HG03095 (cell line): ENCODE results near the gene GALNT10.
A peak's percentile ranks its signal among the peaks of the same experiment; 100 is the strongest.

Experiments used
- ATAC-seq: cut with Tn5 transposase; IDR thresholded peaks from one replicate; pipeline ENCODE4 v1.9.1; 2021; ENCODE audit warnings: moderate library complexity; ENCODE audit not compliant: unreplicated experiment

Gene GALNT10

DNA sequence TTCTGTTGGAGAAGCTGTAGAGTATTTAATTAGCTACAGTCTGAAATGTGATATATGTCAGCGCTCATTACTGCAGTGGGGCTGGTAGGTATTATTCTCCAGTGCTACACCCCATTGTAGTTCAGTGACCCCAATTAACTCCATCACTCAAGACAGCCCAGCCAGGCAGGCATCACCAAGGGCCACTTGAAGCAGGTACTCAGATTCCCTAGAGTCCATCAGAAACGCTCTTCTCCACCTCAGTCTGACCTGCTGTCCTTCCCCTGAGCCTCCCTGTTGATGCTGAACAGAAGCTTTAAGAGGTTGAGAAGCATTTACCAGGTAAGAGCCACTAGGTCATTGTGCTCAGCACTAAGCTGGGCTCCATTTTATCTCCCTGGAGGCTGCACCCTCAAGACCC, 71.8 kb downstream of the GALNT10 start:
- ATAC-seq: no peak

DNA sequence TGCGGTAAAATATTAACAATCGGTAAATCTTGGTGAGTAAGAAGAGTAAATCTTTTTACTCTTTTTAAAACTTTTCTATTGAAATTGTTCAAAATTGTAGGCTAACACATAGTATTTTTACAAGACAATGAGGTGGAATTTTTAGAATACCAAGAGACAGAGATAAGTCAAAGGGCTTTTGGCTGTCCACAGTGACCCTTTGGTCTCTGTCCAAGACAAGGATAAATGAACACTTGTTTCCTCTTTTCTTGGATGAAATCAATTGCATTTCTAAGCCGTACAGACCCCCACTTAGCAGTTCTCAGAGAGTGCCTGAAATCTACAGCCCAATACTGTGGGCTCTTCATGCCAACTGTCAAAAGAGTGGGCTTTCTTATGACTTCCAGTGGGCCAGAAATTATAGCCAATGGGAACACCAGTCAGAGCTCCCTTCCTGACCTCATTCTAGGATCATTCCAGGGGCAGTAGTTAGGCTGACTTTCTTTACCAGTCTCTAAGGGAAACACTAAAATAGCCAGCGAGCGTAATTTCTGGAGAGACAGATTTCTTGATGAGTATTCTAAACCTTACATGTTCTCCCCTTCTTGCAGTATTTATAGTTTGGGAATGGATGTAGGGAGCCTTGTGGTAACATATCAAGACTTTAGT, 74.1 kb downstream of the GALNT10 start:
- ATAC-seq: no peak

DNA sequence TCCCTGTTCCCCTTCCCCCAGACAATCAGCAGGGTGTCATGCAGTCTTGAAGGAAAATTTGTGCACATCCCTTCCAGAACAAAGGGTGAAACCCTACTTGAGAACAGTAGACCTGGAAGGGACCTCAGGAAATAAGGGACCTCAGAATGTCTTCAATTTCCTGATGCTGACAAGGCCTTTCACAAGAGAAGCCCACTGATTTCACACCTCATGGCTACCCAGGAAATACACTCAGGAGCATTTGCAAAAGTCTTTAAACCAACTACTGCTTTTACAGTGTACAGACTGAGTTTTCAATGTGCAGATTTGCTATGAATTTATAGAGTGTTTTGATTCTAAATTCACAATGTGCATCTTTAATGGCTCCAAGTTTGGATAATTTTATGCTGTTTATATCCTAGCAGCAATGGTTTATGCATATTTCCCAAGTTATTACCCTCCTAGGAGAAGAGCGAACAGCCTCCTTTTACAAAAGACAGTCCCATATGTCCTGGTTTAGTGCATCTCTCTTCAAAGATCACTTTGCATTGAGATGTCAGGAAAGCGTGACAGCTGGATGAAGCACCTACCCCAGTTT, 74.8 kb downstream of the GALNT10 start:
- no peak for ATAC-seq

- ATAC-seq: no peak
Observed at GRCh38 chr5:154267516-154267915, 77.0 kb downstream of the GALNT10 start.

DNA sequence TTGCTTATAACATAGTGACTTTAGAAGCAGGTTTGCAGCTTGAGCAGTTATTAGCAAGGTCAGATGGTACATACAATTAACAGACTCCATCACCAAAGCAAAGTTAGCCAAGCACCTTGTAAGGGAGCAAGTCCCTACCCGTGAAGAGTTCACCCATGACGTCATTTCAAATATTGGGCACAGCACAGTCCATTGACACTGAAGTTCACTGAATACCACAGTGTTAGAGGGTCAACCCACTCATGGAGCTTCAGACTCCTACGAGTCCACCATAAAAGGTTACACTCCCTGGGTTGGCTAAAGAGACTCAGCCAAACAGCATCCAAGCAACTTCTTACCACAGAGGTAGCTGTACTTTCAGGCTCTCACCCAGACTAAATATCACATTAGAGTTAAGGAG, 77.5 kb downstream of the GALNT10 start:
- ATAC-seq: no peak

GRCh38 chr5:154269414-154269813, 78.9 kb downstream of the GALNT10 start:
- no peak for ATAC-seq

DNA sequence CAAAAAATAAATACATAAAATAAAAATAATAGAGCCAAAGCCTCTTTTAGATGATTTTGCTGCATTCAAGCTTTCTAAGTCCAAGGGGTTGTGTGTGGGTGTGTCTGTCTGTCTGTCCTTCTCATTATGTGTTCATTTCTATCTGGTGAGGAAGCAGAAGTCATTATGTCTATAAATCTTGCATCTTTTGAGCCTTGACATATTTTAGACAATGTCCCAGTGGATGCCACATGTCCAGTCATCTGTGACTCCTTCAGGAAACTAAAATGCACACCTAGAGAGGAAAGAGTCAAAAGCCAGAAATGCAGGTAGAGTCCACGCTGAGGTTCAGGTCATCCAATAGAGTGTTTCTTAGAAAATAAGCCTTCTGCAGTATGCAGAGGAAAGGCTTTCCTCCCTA, 80.9 kb downstream of the GALNT10 start:
- no peak for ATAC-seq

- ATAC-seq: no peak
Observed at GRCh38 chr5:154271936-154272514, 81.5 kb downstream of the GALNT10 start.

GRCh38 chr5:154273028-154273617, 82.6 kb downstream of the GALNT10 start:
- no peak for ATAC-seq

- no peak for ATAC-seq
Observed at GRCh38 chr5:154273963-154274827, 83.7 kb downstream of the GALNT10 start.

DNA sequence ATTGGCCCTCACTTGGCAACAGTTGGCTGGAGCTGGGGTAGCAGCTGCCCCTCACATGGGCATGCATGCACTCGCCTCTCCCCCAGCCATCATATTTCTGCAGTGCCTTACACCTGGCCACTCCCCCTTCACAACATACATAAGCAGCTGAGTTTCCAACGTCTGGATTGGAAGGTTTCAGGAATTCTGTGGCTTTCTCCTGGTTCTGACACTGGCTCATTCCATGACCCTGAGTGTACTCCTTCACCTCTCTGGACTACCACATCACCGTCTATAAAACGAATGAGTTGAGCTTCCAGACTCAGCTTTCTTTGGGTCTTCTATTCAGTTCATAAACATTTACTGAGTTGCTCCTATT, 84.3 kb downstream of the GALNT10 start:
- no peak for ATAC-seq

DNA sequence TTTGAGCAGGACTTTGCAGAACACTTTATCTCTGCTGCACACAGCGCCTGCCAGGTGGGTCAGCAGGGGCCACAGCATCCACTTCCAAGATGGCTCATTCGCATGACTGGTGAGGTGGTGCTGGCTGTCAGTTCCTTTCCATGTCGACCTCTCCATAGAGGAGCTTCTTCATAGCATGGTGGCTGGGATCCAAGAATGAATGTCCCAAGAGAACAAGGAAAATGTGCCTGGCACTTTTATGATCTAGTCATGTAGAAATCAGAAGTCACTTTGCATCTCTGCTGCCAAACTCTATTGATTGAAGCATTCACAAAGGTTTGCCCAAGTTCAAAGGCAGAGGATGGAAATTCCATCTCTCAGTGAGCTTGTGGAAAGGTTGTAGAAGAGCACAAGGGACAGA, 85.0 kb downstream of the GALNT10 start:
- ATAC-seq: no peak

DNA sequence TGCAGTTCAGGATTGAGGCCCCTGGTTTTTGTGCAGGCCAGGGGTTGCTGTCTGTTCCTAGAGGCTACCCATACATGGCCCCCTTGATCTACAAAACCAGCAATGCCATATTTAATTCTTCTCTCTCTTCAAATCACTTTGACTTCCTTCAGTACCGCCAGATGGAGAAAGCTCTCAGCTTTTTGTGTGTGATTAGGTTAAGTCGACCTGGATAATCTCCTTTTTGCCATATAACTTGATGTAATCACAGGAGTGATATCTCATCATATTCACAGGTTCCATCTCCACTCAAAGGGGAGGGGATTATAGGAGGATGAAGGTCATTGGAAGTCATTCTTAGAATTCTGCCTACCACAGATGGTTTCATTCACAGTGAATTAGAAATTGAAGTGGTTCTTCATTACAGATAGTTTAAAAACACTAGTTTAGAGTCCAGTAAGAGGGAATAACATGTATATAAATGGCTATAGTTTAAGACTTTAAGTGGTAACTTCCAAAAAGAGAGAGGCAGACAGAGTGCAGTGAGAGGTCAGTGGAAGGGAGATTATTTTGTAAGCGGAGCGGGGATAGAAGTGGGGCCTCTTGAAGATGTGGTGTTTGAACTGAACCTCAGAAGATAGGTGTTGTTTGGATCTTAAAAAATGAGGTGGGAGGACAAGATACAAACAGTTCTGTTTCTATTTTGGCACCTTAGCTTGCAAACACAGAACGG, 85.9 kb downstream of the GALNT10 start:
- ATAC-seq: no peak

- ATAC-seq: no peak
Observed at GRCh38 chr5:154276973-154277331, 86.4 kb downstream of the GALNT10 start.

GRCh38 chr5:154277499-154277898, 87.0 kb downstream of the GALNT10 start:
- ATAC-seq: no peak

DNA sequence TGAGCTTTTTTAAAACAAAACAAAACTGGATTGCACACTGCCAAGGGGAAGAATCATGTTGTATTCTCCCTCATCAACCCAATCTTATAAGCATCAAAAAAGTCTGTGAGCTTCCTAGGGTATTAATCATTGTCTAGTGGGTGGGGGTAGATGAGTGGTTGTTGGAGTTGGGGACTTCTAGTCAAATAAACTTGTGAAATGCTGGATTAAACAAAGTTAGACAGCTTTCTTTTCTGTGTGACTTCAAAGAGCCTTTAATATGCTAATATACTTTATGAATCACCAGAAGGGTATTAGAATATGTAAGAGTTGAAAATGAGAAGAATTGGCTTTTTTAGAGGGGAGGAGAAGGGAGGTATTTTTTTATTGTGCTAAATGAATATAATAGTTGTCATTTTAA, 87.7 kb downstream of the GALNT10 start:
- no peak for ATAC-seq

- peak; percentile 67 for ATAC-seq
Observed at GRCh38 chr5:154278908-154279307, 88.4 kb downstream of the GALNT10 start.

GRCh38 chr5:154284433-154284832, 93.9 kb downstream of the GALNT10 start:
- ATAC-seq: peak; percentile 92

DNA sequence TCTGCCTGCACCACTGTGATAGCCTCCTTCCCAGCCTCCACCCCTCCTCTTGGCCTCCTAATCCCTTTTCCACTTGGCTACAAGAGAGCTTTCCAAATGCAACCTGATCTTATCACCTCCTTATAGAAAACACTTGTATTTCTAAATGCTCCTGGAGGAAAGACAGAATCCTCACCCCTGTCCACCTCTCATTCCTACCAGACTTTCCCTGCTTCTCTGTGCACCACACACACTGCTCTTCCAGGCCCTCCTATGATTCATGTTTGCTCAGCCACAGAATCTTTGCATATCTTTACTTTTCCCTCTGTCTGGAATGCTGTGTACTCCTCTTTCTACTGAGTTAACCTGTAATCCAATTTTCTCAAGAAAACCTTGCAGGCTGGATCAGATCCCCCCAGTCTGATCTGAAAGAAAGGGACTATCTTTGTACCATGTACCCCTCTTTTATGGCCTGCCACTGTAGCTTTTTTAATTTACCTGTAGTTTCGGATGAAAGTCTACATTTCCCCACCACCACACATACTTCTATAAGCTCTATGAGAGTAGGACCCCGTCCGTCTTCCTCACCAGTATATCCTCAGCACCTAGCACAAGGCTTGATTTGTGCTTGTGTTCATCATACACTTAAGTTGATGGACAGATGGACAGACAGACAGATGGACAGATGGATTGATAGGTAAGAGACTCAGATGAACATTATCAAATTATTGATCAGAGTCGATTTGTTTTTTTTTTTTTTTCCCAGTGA, 95.3 kb downstream of the GALNT10 start:
- ATAC-seq: no peak

DNA sequence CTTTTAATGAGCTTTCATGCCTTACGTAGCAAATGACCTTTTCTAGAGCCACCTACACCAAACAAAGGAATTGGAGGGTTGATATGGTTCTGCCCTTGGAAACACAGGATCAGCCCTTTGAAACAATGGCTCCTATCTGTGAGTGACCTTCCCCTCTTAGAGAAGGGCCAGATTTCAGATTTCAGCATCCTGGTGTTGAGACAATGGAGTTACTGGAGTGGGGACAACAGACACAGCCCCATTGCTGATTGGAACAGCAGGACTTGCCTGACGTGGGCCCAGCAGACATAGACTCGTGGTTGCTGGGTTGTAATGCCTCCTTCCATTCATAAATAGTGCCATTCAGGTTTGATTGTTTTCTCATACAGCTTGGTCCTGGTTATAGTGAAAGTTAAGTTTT, 96.0 kb downstream of the GALNT10 start:
- ATAC-seq: no peak
